ENCODE data around the gene ELFN1. TPM values are rescaled to one million over a fixed set of nuclear protein-coding genes. Genes with fewer than 3 reads are reported as not detected.

Gene ELFN1
- total and polyA plus RNA-seq, 2 donors (not counting 3 experiments of a cell fraction or from before 2014, with no cell fraction given): 0.37 to 1.0 TPM

DNA sequence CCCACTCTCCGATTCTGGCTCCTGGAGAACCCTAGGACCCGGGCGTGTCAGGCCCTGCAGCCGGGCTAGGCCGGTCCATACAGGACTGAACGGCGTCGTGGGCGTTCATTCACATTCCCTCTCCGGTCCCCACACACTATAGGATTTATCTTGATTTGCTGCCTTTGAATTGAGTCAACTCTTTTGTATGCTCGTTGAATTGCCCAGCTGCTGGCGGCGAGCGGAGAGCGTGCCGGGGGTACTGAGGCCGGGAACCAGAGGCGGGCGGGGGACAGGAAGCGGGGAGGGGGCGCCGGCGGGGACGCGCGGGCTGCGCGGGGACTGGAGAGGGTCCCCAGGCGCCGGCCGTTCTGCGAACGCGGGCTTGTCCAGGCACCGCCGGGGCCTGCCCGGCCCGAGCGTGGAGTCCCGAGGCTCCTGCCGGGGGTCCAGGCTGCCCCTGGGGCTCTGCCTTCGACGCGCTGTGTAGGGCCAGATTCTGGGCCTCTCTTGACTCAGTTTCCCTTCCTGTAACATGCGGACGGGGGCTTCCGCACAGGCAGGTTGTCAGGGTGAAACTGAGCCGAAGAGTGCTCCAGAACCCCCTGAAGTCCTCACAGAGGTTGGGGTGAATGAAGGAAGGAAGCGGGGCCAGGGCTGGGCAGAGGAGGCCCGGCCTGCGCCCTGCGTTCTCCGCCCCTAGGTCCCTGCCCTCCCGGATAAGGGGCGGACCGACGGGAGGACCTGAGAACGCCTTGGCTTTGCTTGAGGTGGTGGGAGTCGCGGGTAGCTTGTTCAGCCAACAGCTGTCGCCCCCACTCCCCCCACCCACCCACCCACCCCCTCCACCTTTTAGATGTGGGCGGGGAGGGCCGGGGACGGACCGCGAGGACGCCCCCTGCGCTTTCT, 769 bp upstream of the ELFN1 start:
- no peak overlapping the region for H2AFZ ChIP-seq (ENCODE audit: low read depth, low read length)

DNA sequence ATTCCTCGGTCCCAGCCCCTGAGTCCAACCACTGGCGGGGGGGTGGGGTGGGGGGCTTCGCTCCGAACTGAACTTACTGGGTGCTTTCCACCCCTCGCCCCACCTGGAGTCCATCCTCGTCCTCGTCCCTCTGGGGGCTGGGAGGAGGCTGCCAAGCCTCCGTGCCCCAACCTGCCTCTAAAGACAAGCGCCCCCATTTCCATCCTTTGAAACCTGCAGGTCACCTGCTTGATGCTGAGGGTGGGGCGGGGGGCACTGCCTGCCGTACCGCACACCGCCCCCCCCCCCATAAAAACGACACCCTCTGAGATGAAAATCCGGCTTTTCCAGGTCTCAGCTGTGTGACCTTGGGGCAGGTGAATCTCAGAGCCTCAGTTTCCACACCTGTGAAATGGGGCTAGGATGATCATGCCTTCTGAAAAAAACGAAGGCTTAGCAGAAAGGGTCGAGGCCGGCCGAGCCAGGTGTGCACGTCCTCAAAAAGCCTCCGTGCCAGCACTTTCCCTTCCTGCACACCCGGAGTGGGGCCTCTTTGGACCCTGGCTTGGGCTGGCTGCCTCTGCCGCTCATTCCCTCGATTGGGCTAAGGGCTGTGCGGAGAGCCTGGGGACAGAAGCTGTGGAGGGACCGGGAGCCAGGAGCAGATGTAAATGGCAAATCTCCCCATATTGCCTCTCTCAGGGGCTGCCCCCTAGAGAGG, 967 bp downstream of the ELFN1 start:
- H3K27me3 ChIP-seq (ENCODE audit: control insufficient read depth in 2 of 2, insufficient read depth in 2 of 2, low read length in 2 of 2): peaks cover 19 to 36% of the 10 kb centered on the region in 2 experiments
- FAIRE-seq: no peak
- dilution Hi-C loops (cut with MboI; ENCODE audit: extremely low pct_ligation_motif_present, low sequenced_read_pairs): no loop called here

More for the DNA sequence above, 769 bp upstream of the ELFN1 start:
- no peaks in the 10 kb centered on the region for H4K20me1 ChIP-seq (replicated peaks; ENCODE audit: control insufficient read depth, extremely low read depth, insufficient read depth, low read length)
- CTCF ChIA-PET: interaction anchor here (0.8 to 2.2 kb wide), 2 partner anchors 128 to 540 kb away, joined by 3 to 11 read pairs; no protein-coding TSS in a partner anchor
- no TSS peak for BruUV-seq (replicated peaks)
- no peak overlapping the region for H3K27ac ChIP-seq (ENCODE audit: insufficient read depth, low read depth, low read length)
- peaks cover 3% of the 10 kb centered on the region for H3K4me1 ChIP-seq (ENCODE audit: control insufficient read depth, extremely low read depth, insufficient read depth, low read length)
- no peak for FAIRE-seq
- no peak for DNase-seq (ENCODE audit: low read depth, low spot score)
- intact Hi-C loops (cut with micrococcal nuclease) (loop anchor here (5.0 kb wide), 1 partner anchor 678 kb away; no protein-coding TSS in a partner anchor), dilution Hi-C loops (cut with MboI; ENCODE audit: extremely low pct_ligation_motif_present, low sequenced_read_pairs) (no loop called here)
- no peaks in the 10 kb centered on the region for H3K36me3 ChIP-seq (ENCODE audit: control insufficient read depth in 2 of 2, extremely low read depth in 1 of 2, insufficient read depth in 2 of 2, low read length in 2 of 2)
- no peak overlapping the region for H3K4me2 ChIP-seq (ENCODE audit: insufficient read depth, low read length)
- no peaks in the 10 kb centered on the region for H3K9me1 ChIP-seq (replicated peaks; ENCODE audit: control insufficient read depth, extremely low read depth, insufficient read depth, low read length)
- no peaks in the 10 kb centered on the region for H3K9me3 ChIP-seq (replicated peaks; ENCODE audit: control insufficient read depth, insufficient read depth, low read length)
- POLR2A ChIA-PET: no interaction called here
- TF ChIP-seq POLR2A (IDR thresholded peaks at IDR 0.05; ENCODE audit: low read depth, low read length) (no peak), EZH2 (IDR thresholded peaks at IDR 0.05; ENCODE audit: borderline replicate concordance, low read depth, low read length, severe bottlenecking) (peak; percentile 44)
- no peak overlapping the region for H3K4me3 ChIP-seq (replicated peaks in 1 of 3; ENCODE audit: insufficient read depth in 1 of 3, low read depth in 1 of 3, low read length in 3 of 3)
- H3K79me2 ChIP-seq (ENCODE audit: control insufficient read depth, insufficient read depth, low read length): no peaks in the 10 kb centered on the region
- no peak overlapping the region for H3K9ac ChIP-seq (replicated peaks; ENCODE audit: extremely low read depth, insufficient read depth, low read length)
- H3K27me3 ChIP-seq (ENCODE audit: control insufficient read depth in 2 of 2, insufficient read depth in 2 of 2, low read length in 2 of 2): peaks cover 19 to 36% of the 10 kb centered on the region in 2 experiments

More for the DNA sequence above, 967 bp downstream of the ELFN1 start:
- no TSS peak for BruUV-seq (replicated peaks)
- no peak overlapping the region for H2AFZ ChIP-seq (ENCODE audit: low read depth, low read length)
- H3K79me2 ChIP-seq (ENCODE audit: control insufficient read depth, insufficient read depth, low read length): no peaks in the 10 kb centered on the region
- no peaks in the 10 kb centered on the region for H4K20me1 ChIP-seq (replicated peaks; ENCODE audit: control insufficient read depth, extremely low read depth, insufficient read depth, low read length)
- peaks cover 3% of the 10 kb centered on the region for H3K4me1 ChIP-seq (ENCODE audit: control insufficient read depth, extremely low read depth, insufficient read depth, low read length)
- DNase-seq (ENCODE audit: low read depth, low spot score): no peak
- no peak overlapping the region for H3K9ac ChIP-seq (replicated peaks; ENCODE audit: extremely low read depth, insufficient read depth, low read length)
- POLR2A ChIA-PET: no interaction called here
- TF ChIP-seq, protein P1, sequence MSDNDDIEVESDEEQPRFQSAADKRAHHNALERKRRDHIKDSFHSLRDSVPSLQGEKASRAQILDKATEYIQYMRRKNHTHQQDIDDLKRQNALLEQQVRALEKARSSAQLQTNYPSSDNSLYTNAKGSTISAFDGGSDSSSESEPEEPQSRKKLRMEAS (IDR thresholded peaks at IDR 0.05; ENCODE audit: insufficient read depth, insufficient read length): no peak
- TF ChIP-seq FOS (IDR thresholded peaks at IDR 0.05; ENCODE audit: borderline replicate concordance, insufficient read depth, low read length) (no peak), MYC (IDR thresholded peaks at IDR 0.05; ENCODE audit: low read depth, low read length) (no peak), POLR2A (IDR thresholded peaks at IDR 0.05; ENCODE audit: low read depth, low read length) (no peak)
- no peaks in the 10 kb centered on the region for H3K9me1 ChIP-seq (replicated peaks; ENCODE audit: control insufficient read depth, extremely low read depth, insufficient read depth, low read length)
- intact Hi-C loops (cut with micrococcal nuclease): no loop called here
- H3K36me3 ChIP-seq (ENCODE audit: control insufficient read depth in 2 of 2, extremely low read depth in 1 of 2, insufficient read depth in 2 of 2, low read length in 2 of 2): no peaks in the 10 kb centered on the region
- no peak overlapping the region for H3K4me3 ChIP-seq (replicated peaks in 1 of 3; ENCODE audit: insufficient read depth in 1 of 3, low read depth in 1 of 3, low read length in 3 of 3)
- H3K27ac ChIP-seq (ENCODE audit: insufficient read depth, low read depth, low read length): no peak overlapping the region
- H3K4me2 ChIP-seq (ENCODE audit: insufficient read depth, low read length): no peak overlapping the region
- H3K9me3 ChIP-seq (replicated peaks; ENCODE audit: control insufficient read depth, insufficient read depth, low read length): no peaks in the 10 kb centered on the region
- CTCF ChIA-PET: no interaction called here

Data from endothelial cell of umbilical vein (primary cell).